GM23248 (cell line): Measurements from ENCODE around the gene STXBP6.
"Not testable (repeated sequence)": the region's sequence is repeated elsewhere in the genome, so short reads cannot be mapped to it uniquely, and the experiment has no call there.

ENCODE experiments used
- EZH2 ChIP-seq: fragments of 200-600 bp; sonication (generic); IDR thresholded peaks from 2 replicates; pipeline ENCODE4 v1.6.1; 2018; ENCODE audit warnings: antibody characterized with exemption, mild to moderate bottlenecking; ENCODE audit not compliant: insufficient read depth, poor library complexity, severe bottlenecking
- EZH2phosphoT487 ChIP-seq: fragments of 200-600 bp; sonication (generic); IDR thresholded peaks from 2 replicates; pipeline ENCODE4 v1.6.1; 2018; ENCODE audit warnings: antibody characterized with exemption, moderate library complexity, mild to moderate bottlenecking, low read depth; ENCODE audit not compliant: insufficient read depth

DNA sequence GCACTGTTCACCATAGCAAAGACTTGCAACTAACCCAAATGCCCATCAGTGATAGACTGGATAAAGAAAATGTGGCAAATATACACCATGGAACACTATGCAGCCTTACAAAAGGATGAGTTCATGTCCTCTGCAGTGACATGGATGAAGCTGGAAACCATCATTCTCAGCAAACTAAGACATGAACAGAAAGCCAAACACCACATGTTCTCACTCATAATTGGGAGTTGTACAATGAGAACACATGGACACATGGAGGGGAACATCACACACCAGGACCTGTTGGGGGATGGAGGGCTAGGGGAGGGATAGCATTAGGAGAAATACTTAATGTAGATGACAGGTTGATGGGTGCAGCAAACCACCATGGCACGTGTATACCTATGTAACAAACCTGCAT lies 276.4 kb downstream of the STXBP6 start:
- not testable (repeated sequence) for TF ChIP-seq EZH2, EZH2phosphoT487
